HFFc6 (cell line): ENCODE data around the gene BCR. TPM values are rescaled to one million over a fixed set of nuclear protein-coding genes. Genes with fewer than 3 reads are reported as not detected.

Experiments used
- DNase-seq: peaks from one replicate; pipeline ENCODE4 v3.0.0-alpha.2; 2018
- H3K27ac Mint-ChIP-seq: 2 replicates; pipeline ENCODE4 v1.8.0; 2020; ENCODE audit warnings: mild to moderate bottlenecking, mixed read lengths
- H3K27me3 Mint-ChIP-seq: 2 replicates; pipeline ENCODE4 v1.8.0; 2021; ENCODE audit warnings: mild to moderate bottlenecking, moderate library complexity, mixed read lengths; ENCODE audit not compliant: insufficient read depth
- H3K36me3 Mint-ChIP-seq: 2 replicates; pipeline ENCODE4 v1.8.0; 2021; ENCODE audit warnings: low read depth, mixed read lengths
- H3K4me1 Mint-ChIP-seq: 2 replicates; pipeline ENCODE4 v1.8.0; 2020; ENCODE audit warnings: low read depth, mixed read lengths
- H3K4me3 Mint-ChIP-seq: 2 replicates; pipeline ENCODE4 v1.8.0; 2020; ENCODE audit warnings: mild to moderate bottlenecking, moderate library complexity, mixed read lengths
- H3K9me3 Mint-ChIP-seq: 2 replicates; pipeline ENCODE4 v1.8.0; 2020; ENCODE audit warnings: mild to moderate bottlenecking, mixed read lengths
- CTCF ChIP-seq: fragments of 200-600 bp; sonication (generic); IDR thresholded peaks from 2 replicates; pipeline ENCODE4 v1.5.0; 2021; ENCODE audit warnings: antibody characterized with exemption, mild to moderate bottlenecking
- total RNA-seq, 6 experiments: library from RNA; stranded (reverse); fragmentation: NEBNext Ultra II Directional; extraction: Animal tissue kit (Norgen Biotek cat#: 25700); gene quantifications; 2 replicates in 1 of 6; 3 replicates in 5 of 6; pipeline ENCODE4 v1.2.3, GENCODE V29; 2021

BCR gene
- total RNA-seq, 6 experiments from 2014 or later: 28.0 to 41.3 (median 31.3) TPM

GRCh38 chr22:23196165-23196564 is 15.9 kb downstream of the BCR start:
- Mint-ChIP-seq H3K4me3 (no peak overlapping the region), H3K27me3 (no peaks in the 10 kb centered on the region; the same call in 1 of the 2 replicates), H3K27ac (no peak overlapping the region), H3K36me3 (no peaks in the 10 kb centered on the region; the same call in none of the 2 replicates), H3K9me3 (no peaks in the 10 kb centered on the region), H3K4me1 (peaks cover 18% of the 10 kb centered on the region)
- no peak for DNase-seq
- TF ChIP-seq CTCF: no peak

- no peak overlapping the region for H3K27ac Mint-ChIP-seq
- no peak for DNase-seq
These were observed 17.5 kb downstream of the BCR start for GRCh38 chr22:23197836-23198235.

GRCh38 chr22:23199159-23199558 is 18.9 kb downstream of the BCR start:
- H3K4me3 Mint-ChIP-seq: no peak overlapping the region
- H3K4me1 Mint-ChIP-seq: peaks cover 9% of the 10 kb centered on the region
- no peaks in the 10 kb centered on the region; the same call in 1 of the 2 replicates for H3K36me3 Mint-ChIP-seq
- TF ChIP-seq CTCF: no peak
- H3K9me3 Mint-ChIP-seq: no peaks in the 10 kb centered on the region
- no peaks in the 10 kb centered on the region; the same call in 1 of the 2 replicates for H3K27me3 Mint-ChIP-seq
- H3K27ac Mint-ChIP-seq: no peak overlapping the region
- no peak for DNase-seq

More at GRCh38 chr22:23197836-23198235, 17.5 kb downstream of the BCR start:
- Mint-ChIP-seq H3K27me3 (no peaks in the 10 kb centered on the region; the same call in 1 of the 2 replicates), H3K9me3 (no peaks in the 10 kb centered on the region), H3K4me1 (peaks cover 18% of the 10 kb centered on the region), H3K36me3 (no peaks in the 10 kb centered on the region; the same call in 1 of the 2 replicates), H3K4me3 (no peak overlapping the region)
- no peak for TF ChIP-seq CTCF

- H3K9me3 Mint-ChIP-seq: no peaks in the 10 kb centered on the region
- peaks cover 9% of the 10 kb centered on the region for H3K4me1 Mint-ChIP-seq
- DNase-seq: no peak
- H3K27ac Mint-ChIP-seq: no peak overlapping the region
- no peak overlapping the region for H3K4me3 Mint-ChIP-seq
- TF ChIP-seq CTCF: no peak
- no peaks in the 10 kb centered on the region; the same call in 1 of the 2 replicates for H3K27me3 Mint-ChIP-seq
- no peaks in the 10 kb centered on the region; the same call in 1 of the 2 replicates for H3K36me3 Mint-ChIP-seq
These were observed 20.6 kb downstream of the BCR start for GRCh38 chr22:23200898-23201297.

GRCh38 chr22:23202812-23203451 is 22.6 kb downstream of the BCR start:
- no peak overlapping the region for H3K27ac Mint-ChIP-seq
- no peak for TF ChIP-seq CTCF
- no peak overlapping the region for H3K4me3 Mint-ChIP-seq
- H3K27me3 Mint-ChIP-seq: no peaks in the 10 kb centered on the region; the same call in 1 of the 2 replicates
- DNase-seq: no peak
- peaks cover 9% of the 10 kb centered on the region for H3K4me1 Mint-ChIP-seq
- no peaks in the 10 kb centered on the region for H3K9me3 Mint-ChIP-seq
- H3K36me3 Mint-ChIP-seq: peaks cover 8% of the 10 kb centered on the region; the same call in 1 of the 2 replicates
